Measurements from ENCODE around the gene TPMT.

TPMT gene

DNA sequence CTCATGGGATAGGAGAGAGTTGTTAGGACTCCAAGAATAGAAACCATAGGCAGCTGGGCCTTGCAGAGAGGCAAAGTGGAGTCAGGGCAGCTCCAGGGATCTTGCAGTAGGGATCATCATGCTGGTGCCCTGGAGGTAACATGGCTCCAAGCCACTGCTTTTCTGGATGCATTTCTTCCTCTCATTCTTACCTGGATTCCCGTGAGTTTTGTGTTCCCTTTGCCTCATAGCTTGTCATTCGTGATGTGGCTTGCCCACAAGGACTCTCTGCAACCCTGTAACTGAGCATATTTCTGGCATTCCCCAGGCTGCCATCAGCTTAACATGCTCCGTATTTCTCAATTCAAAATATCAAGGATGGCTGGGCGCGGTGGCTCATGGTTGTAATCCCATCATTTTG is 37.7 kb downstream of the TPMT start:
- no peak for DNase-seq (ENCODE audit: low read depth in 2 of 2)

DNA sequence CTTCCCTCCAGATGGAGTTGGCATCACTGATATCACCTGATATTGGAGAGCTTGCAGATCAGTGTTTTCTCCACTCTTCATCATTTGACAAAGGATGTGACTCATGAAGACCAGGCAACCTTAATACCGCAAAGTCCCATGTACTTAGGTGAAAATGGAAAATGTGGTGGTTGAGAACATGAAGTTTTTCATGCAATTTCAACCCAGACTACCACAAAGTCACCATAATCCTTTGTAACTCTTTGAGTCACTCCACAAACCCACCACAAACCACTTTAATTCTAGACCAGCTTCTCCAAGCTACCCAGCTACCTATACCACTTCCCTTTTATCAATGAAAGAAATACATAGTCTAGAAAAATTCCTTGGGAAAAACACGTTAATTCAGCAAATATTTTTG is 39.5 kb downstream of the TPMT start:
- no peak for DNase-seq (ENCODE audit: low read depth in 2 of 2)

GRCh38 chr6:18110162-18110561 is 44.7 kb downstream of the TPMT start:
- no peak for DNase-seq (ENCODE audit: low read depth in 2 of 2)

DNA sequence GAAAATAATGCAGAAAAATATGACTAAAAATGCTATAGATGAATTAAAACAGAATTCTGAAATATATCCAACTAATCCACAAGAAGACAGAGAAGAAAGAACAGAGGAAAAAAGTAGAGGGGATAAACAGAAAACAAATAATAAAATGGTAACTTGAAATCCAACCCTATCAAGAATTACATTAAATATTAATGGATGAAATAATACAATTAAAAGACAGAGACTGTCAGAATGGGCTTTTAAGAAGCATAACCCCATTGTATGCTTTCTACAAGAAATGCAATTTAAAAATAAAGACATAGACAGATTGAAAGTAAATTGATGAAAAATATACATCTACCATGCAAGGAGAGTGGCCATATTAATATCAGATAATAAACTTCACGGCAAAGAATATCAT is 47.8 kb downstream of the TPMT start:
- DNase-seq (ENCODE audit: low read depth in 2 of 2): no peak

DNA sequence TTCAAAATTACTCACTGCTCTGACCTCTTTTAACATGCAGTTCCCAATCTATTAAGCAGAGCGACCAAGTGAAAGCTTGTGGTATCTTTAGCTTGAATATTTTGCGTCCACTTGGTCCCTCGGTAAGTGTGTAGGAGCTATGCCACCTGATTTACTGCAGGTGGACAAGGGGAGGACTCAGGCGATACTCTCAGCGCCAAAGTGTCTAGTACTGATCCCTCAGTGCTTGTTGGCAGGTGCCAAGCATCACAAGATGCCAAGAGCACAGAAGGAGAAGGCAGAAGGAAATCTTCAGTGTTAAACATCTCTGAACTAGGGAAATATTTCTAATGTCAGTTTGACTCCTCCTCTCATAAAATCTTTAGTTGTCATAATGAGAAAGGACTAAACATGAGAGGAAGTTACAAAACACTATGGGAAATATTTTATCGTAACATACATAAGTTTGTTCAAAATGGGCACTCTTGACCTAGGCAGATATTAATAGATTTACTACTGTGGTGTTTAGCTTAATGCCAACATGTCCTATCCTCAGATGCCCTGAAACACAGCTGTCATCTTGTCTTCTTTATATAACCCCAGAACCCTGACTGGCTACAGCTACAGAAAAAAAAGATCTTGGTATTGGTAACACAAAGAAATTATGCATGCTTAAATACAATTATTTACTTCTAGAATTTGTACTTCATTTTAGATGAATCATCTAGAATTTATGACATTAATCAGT is 51.9 kb downstream of the TPMT start:
- no peak for DNase-seq (ENCODE audit: low read depth in 2 of 2)

GRCh38 chr6:18101873-18102272 is 53.0 kb downstream of the TPMT start:
- DNase-seq (ENCODE audit: low read depth in 2 of 2): no peak

DNA sequence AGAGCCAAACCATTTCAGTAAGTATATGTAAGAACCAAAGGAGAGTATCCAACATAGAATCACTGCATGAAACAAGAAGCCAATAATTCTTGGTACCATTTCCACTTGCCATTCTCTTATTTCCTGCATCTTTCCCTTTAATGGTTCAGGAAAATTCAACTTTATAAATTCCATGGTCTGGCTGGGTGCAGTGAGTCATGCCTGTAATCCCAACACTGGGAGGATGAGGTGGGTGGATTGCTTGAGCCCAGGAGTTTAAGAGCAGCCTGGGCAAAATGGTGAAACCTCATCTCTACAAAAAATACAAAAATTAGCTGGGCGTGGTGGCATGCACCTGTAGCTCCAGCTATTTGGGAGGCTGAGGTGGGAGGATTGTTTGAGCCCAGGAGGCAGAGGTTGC is 53.6 kb downstream of the TPMT start:
- DNase-seq (ENCODE audit: low read depth in 2 of 2): no peak

GRCh38 chr6:18100296-18100695 is 54.6 kb downstream of the TPMT start:
- no peak for DNase-seq (ENCODE audit: low read depth in 2 of 2)

GRCh38 chr6:18099511-18099910 is 55.4 kb downstream of the TPMT start:
- no peak for DNase-seq (ENCODE audit: low read depth in 2 of 2)

DNA sequence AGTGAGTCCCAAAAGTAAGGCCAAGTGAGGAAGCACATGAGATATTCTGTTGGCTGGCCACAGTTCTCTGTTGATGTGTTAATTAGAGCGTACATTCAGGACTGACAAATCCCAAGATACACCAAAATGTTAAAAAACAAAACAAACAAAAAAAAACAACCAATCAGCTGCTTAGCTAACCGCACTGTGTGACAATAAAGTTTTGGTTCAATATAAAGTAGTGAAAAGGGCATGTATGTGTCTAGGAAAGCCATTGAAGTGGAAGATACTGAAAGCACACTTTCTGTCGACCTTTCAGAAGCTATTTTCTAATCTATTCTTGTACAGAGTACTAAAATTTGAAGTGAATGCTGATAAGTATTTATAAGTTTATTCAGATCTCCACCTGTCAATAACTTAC is 58.5 kb downstream of the TPMT start:
- no peak for DNase-seq (ENCODE audit: low read depth in 2 of 2)

GRCh38 chr6:18091382-18091781 is 63.5 kb downstream of the TPMT start:
- DNase-seq (ENCODE audit: low read depth in 2 of 2): no peak

- DNase-seq (ENCODE audit: low read depth in 2 of 2): no peak
These were observed 64.5 kb downstream of the TPMT start for GRCh38 chr6:18090349-18090786.

GRCh38 chr6:18088419-18089296 is 66.2 kb downstream of the TPMT start:
- no peak for DNase-seq (ENCODE audit: low read depth in 2 of 2)

- no peak for DNase-seq (ENCODE audit: low read depth in 2 of 2)
These were observed 67.3 kb downstream of the TPMT start for GRCh38 chr6:18087396-18088165.

DNA sequence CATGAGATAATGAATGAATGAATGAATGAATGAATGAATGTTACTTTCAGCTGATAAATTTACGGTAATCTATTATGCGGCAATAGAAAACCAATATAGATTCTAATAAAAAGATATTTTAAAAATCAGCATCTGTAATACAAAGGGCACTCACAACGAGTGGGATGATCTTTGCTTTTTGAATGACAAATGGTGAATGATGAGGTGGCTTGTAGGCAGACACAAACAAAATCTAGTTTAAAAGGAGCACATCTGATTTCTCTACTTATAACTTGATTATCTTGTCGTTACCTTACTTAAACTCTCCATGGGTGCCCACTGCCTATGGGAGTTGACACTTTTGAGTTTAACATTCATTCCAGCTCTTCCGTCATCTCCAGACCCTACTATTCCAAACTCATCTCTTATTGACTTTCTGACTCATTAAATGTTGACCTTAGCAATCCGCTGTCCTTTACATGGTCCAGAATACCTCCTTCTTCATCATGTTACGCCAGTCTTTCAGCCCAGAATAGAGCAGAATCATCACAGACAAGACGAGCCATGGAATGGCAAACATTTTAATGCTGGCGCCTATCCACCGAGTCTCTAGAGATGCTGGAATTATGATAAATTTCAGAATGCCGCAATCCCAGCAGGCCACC is 73.7 kb downstream of the TPMT start:
- DNase-seq (ENCODE audit: low read depth in 2 of 2): no peak

GRCh38 chr6:18080544-18080943 is 74.3 kb downstream of the TPMT start:
- DNase-seq (ENCODE audit: low read depth in 2 of 2): no peak

- DNase-seq (ENCODE audit: low read depth in 2 of 2): no peak
These were observed 76.0 kb downstream of the TPMT start for GRCh38 chr6:18078866-18079265.
